ENCODE data around the gene TMEM232. TPM values are rescaled to one million over a fixed set of nuclear protein-coding genes. Genes with fewer than 3 reads are reported as not detected.

Gene TMEM232
- total and polyA plus RNA-seq, 2 experiments from 2014 or later: 1.3 to 1.9 TPM

DNA sequence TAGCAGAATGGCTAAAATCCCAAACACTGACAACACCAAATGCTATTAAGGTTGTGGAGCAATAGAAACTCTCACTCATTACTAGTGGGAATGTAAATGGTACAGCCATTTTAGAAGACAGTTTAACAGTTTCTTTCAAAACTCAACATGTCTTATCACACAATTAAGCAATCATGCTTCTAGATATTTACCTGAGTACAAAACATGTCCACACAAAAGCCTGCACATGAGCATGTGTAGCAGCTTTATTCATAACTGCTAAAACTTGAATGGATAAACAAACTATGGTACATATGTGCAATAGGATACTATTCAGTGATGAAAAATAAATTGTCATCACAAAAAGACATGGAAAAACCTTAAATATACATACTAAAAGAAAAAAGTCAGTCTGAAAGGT is 43.8 kb upstream of the TMEM232 start (continued):
- TF ChIP-seq, protein P1, sequence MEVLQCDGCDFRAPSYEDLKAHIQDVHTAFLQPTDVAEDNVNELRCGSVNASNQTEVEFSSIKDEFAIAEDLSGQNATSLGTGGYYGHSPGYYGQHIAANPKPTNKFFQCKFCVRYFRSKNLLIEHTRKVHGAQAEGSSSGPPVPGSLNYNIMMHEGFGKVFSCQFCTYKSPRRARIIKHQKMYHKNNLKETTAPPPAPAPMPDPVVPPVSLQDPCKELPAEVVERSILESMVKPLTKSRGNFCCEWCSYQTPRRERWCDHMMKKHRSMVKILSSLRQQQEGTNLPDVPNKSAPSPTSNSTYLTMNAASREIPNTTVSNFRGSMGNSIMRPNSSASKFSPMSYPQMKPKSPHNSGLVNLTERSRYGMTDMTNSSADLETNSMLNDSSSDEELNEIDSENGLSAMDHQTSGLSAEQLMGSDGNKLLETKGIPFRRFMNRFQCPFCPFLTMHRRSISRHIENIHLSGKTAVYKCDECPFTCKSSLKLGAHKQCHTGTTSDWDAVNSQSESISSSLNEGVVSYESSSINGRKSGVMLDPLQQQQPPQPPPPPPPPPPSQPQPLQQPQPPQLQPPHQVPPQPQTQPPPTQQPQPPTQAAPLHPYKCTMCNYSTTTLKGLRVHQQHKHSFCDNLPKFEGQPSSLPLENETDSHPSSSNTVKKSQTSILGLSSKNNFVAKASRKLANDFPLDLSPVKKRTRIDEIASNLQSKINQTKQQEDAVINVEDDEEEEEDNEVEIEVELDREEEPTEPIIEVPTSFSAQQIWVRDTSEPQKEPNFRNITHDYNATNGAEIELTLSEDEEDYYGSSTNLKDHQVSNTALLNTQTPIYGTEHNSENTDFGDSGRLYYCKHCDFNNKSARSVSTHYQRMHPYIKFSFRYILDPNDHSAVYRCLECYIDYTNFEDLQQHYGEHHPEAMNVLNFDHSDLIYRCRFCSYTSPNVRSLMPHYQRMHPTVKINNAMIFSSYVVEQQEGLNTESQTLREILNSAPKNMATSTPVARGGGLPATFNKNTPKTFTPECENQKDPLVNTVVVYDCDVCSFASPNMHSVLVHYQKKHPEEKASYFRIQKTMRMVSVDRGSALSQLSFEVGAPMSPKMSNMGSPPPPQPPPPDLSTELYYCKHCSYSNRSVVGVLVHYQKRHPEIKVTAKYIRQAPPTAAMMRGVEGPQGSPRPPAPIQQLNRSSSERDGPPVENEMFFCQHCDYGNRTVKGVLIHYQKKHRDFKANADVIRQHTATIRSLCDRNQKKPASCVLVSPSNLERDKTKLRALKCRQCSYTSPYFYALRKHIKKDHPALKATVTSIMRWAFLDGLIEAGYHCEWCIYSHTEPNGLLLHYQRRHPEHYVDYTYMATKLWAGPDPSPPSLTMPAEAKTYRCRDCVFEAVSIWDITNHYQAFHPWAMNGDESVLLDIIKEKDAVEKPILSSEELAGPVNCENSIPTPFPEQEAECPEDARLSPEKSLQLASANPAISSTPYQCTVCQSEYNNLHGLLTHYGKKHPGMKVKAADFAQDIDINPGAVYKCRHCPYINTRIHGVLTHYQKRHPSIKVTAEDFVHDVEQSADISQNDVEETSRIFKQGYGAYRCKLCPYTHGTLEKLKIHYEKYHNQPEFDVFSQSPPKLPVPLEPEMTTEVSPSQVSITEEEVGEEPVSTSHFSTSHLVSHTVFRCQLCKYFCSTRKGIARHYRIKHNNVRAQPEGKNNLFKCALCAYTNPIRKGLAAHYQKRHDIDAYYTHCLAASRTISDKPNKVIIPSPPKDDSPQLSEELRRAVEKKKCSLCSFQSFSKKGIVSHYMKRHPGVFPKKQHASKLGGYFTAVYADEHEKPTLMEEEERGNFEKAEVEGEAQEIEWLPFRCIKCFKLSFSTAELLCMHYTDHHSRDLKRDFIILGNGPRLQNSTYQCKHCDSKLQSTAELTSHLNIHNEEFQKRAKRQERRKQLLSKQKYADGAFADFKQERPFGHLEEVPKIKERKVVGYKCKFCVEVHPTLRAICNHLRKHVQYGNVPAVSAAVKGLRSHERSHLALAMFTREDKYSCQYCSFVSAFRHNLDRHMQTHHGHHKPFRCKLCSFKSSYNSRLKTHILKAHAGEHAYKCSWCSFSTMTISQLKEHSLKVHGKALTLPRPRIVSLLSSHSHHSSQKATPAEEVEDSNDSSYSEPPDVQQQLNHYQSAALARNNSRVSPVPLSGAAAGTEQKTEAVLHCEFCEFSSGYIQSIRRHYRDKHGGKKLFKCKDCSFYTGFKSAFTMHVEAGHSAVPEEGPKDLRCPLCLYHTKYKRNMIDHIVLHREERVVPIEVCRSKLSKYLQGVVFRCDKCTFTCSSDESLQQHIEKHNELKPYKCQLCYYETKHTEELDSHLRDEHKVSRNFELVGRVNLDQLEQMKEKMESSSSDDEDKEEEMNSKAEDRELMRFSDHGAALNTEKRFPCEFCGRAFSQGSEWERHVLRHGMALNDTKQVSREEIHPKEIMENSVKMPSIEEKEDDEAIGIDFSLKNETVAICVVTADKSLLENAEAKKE (CRISPR knock-in tag; IDR thresholded peaks at IDR 0.05): no peak
- no peak for TF ChIP-seq POLR2AphosphoS5 (IDR thresholded peaks at IDR 0.05; ENCODE audit: low read depth)

DNA sequence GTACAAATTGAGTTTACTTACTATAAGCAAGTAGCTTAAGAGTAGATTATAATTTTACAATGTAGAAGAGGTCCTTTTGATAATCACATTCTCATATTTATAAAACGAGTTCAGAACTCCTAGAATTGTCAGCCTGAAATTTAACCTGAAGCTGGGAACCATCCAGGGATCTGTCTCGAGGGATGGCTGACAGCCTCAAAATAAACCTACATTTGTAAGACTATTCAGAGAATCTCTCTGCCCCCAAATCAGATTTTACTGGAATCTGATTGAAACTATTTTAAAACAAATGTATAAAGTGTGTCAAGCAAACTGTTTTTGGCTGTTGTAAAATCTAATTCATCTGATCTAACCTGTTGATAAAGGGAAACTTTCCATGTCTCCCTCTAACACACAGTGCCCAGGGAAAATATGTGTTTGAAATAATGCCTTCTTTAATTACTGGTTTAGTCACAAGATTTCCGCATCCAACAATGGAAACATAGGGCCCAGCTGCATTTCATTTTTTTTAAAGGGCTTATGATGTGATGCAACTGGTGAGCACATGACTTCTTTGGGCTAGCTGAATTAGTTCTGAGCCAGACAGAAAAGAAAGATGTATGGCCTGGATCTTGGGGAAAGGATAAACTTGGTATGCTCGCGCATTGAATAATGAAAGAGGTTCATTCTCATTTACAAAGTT is 42.7 kb upstream of the TMEM232 start:
- H3K9me3 Mint-ChIP-seq: no peaks in the 10 kb centered on the region
- no peak overlapping the region for H3K4me3 Mint-ChIP-seq
- Histone ChIP-seq H3K9me2 (ENCODE audit: insufficient read depth) (no peaks in the 10 kb centered on the region), H3K4me1 (ENCODE audit: insufficient read depth) (no peaks in the 10 kb centered on the region), H3K4me2 (no peak overlapping the region), H3K36me3 (ENCODE audit: insufficient read depth) (no peaks in the 10 kb centered on the region), H3K27me3 (ENCODE audit: insufficient read depth) (no peaks in the 10 kb centered on the region), H4K20me1 (replicated peaks; ENCODE audit: insufficient read depth) (no peaks in the 10 kb centered on the region), H3F3A (replicated peaks; ENCODE audit: low read depth) (no peaks in the 10 kb centered on the region), H3K27ac (ENCODE audit: low read depth) (no peak overlapping the region), H3K4me3 (no peak overlapping the region), H3K79me2 (replicated peaks; ENCODE audit: insufficient read depth) (no peaks in the 10 kb centered on the region), H2AFZ (peak overlapping the region; percentile 12; the same call in 1 of the 2 replicates)
- H3K27ac Mint-ChIP-seq: no peak overlapping the region
- no peak for DNase-seq (ENCODE audit: low spot score)
- no peaks in the 10 kb centered on the region for H3K4me1 Mint-ChIP-seq
- no peaks in the 10 kb centered on the region for H3K27me3 Mint-ChIP-seq (ENCODE audit: insufficient read depth, low read depth, poor library complexity)
- no peak for ATAC-seq
- no peaks in the 10 kb centered on the region for H3K36me3 Mint-ChIP-seq (ENCODE audit: low read depth)
- TF ChIP-seq EZH2phosphoT487 (IDR thresholded peaks at IDR 0.05; ENCODE audit: unreplicated experiment): no peak
- TF ChIP-seq STAT1 (IDR thresholded peaks at IDR 0.05; ENCODE audit: unreplicated experiment): no peak
- TF ChIP-seq, protein P1 (CRISPR knock-in tag; IDR thresholded peaks at IDR 0.05): no peak
- TF ChIP-seq, protein P2, sequence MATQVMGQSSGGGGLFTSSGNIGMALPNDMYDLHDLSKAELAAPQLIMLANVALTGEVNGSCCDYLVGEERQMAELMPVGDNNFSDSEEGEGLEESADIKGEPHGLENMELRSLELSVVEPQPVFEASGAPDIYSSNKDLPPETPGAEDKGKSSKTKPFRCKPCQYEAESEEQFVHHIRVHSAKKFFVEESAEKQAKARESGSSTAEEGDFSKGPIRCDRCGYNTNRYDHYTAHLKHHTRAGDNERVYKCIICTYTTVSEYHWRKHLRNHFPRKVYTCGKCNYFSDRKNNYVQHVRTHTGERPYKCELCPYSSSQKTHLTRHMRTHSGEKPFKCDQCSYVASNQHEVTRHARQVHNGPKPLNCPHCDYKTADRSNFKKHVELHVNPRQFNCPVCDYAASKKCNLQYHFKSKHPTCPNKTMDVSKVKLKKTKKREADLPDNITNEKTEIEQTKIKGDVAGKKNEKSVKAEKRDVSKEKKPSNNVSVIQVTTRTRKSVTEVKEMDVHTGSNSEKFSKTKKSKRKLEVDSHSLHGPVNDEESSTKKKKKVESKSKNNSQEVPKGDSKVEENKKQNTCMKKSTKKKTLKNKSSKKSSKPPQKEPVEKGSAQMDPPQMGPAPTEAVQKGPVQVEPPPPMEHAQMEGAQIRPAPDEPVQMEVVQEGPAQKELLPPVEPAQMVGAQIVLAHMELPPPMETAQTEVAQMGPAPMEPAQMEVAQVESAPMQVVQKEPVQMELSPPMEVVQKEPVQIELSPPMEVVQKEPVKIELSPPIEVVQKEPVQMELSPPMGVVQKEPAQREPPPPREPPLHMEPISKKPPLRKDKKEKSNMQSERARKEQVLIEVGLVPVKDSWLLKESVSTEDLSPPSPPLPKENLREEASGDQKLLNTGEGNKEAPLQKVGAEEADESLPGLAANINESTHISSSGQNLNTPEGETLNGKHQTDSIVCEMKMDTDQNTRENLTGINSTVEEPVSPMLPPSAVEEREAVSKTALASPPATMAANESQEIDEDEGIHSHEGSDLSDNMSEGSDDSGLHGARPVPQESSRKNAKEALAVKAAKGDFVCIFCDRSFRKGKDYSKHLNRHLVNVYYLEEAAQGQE (IDR thresholded peaks at IDR 0.05; ENCODE audit: unreplicated experiment): no peak
